Panc1 (cell line): ENCODE data around the gene PAX5. TPM values are rescaled to one million over a fixed set of nuclear protein-coding genes. Genes with fewer than 3 reads are reported as not detected.

ENCODE experiments used
- ATAC-seq: fragments of 200-7000 bp; cut with Tn5 transposase; 2 replicates; pipeline ENCODE4 v1.9.1; 2020; ENCODE audit warnings: mild to moderate bottlenecking, moderate library complexity
- BruUV-seq: library from RNA; stranded (reverse); fragments of 400-500 nt; replicated peaks from 2 replicates; lab custom pipeline; 2021; lab: Mats Ljungman, UMichigan
- CTCF ChIA-PET: fragments of 300-600 bp; sonication (Branson Sonifier 250); formaldehyde crosslinking; loops from one replicate; lab custom pipeline; 2022; ENCODE audit warnings: antibody characterized with exemption; lab: Charles Lee
- POLR2A ChIA-PET: fragments of 300-600 bp; sonication (Branson Sonifier 250); formaldehyde crosslinking; loops from one replicate; lab custom pipeline; 2022; ENCODE audit warnings: antibody characterized with exemption; lab: Charles Lee
- DNase-seq: peaks from one replicate; pipeline ENCODE4 v3.0.0-alpha.2; 2010; ENCODE audit warnings: low read depth, low spot score
- H3K27ac ChIP-seq: 2 replicates; pipeline ENCODE4 v1.5.1; 2011; ENCODE audit warnings: mild to moderate bottlenecking, low read length, inconsistent platforms
- H3K27me3 ChIP-seq: fragments of 200-500 bp; sonication (Bioruptor generic); 2 replicates; pipeline ENCODE4 v1.6.0; 2014; ENCODE audit warnings: low read length, inconsistent platforms; ENCODE audit not compliant: control insufficient read depth, insufficient read depth
- H3K36me3 ChIP-seq: fragments of 200-500 bp; sonication (Bioruptor generic); 2 replicates; pipeline ENCODE4 v1.5.1; 2014; ENCODE audit warnings: inconsistent platforms, mild to moderate bottlenecking, low read length, moderate library complexity; ENCODE audit not compliant: control insufficient read depth, insufficient read depth
- H3K4me1 ChIP-seq: 2 replicates; pipeline ENCODE4 v1.5.1; 2011; ENCODE audit warnings: inconsistent platforms, mild to moderate bottlenecking, low read length, moderate library complexity; ENCODE audit not compliant: control insufficient read depth, insufficient read depth
- H3K4me3 ChIP-seq, 2 experiments: 2 replicates each; pipeline ENCODE4 v1.5.1; 2011 to 2012; ENCODE audit warnings: low read depth in 2 of 2, low read length in 2 of 2, mild to moderate bottlenecking in 2 of 2, inconsistent platforms in 1 of 2, moderate library complexity in 1 of 2
- H3K9me3 ChIP-seq: fragments of 200-500 bp; sonication (Bioruptor generic); 2 replicates; pipeline ENCODE4 v1.5.1; 2014; ENCODE audit warnings: low read depth, mild to moderate bottlenecking, inconsistent platforms, low read length, moderate library complexity; ENCODE audit not compliant: control insufficient read depth, insufficient read depth
- POLR2AphosphoS5 ChIP-seq: IDR thresholded peaks from 2 replicates; pipeline ENCODE4 v1.6.1; 2012; ENCODE audit warnings: mild to moderate bottlenecking, low read depth, low read length, moderate library complexity
- SIN3A ChIP-seq: IDR thresholded peaks from 2 replicates; pipeline ENCODE4 v1.6.1; 2012; ENCODE audit warnings: low read depth, mild to moderate bottlenecking, low read length, moderate library complexity, borderline replicate concordance; ENCODE audit not compliant: insufficient read depth
- TCF7L2 ChIP-seq: IDR thresholded peaks from 2 replicates; pipeline ENCODE4 v1.6.1; 2011; ENCODE audit warnings: mild to moderate bottlenecking, low read depth, low read length, inconsistent platforms
- in situ Hi-C: cut with HindIII; loops from 2 replicates; pipeline ENCODE4 v1.10.0; 2016; ENCODE audit warnings: low sequenced_read_pairs, low pct_unique_long_range_greater_than_20kb
- intact Hi-C: fragments of 100-400 bp; cut with micrococcal nuclease; formaldehyde crosslinking; loops from one replicate; pipeline ENCODE4 v1.10.0; 2022; ENCODE audit not compliant: unreplicated experiment
- total RNA-seq: library from RNA; stranded (reverse); gene quantifications from one replicate; pipeline ENCODE4 v1.2.1, GENCODE V29; 2021; ENCODE audit not compliant: unreplicated experiment
- TF ChIP-seq, protein P1 (sequence below): fragments of 450-650 bp; IDR thresholded peaks from 2 replicates; pipeline ENCODE4 v1.5.1; 2017; ENCODE audit warnings: mild to moderate bottlenecking
- TF ChIP-seq, protein P2 (sequence below), 2 experiments: IDR thresholded peaks; 2 replicates each; pipeline ENCODE4 v1.6.1; 2011 to 2012; ENCODE audit warnings: low read depth in 2 of 2, control low read depth in 1 of 2, low read length in 1 of 2, mild to moderate bottlenecking in 1 of 2, moderate library complexity in 1 of 2; ENCODE audit not compliant: insufficient read depth in 1 of 2

The PAX5 gene
- total RNA-seq, 1 experiment from 2014 or later: 0.39 TPM

DNA sequence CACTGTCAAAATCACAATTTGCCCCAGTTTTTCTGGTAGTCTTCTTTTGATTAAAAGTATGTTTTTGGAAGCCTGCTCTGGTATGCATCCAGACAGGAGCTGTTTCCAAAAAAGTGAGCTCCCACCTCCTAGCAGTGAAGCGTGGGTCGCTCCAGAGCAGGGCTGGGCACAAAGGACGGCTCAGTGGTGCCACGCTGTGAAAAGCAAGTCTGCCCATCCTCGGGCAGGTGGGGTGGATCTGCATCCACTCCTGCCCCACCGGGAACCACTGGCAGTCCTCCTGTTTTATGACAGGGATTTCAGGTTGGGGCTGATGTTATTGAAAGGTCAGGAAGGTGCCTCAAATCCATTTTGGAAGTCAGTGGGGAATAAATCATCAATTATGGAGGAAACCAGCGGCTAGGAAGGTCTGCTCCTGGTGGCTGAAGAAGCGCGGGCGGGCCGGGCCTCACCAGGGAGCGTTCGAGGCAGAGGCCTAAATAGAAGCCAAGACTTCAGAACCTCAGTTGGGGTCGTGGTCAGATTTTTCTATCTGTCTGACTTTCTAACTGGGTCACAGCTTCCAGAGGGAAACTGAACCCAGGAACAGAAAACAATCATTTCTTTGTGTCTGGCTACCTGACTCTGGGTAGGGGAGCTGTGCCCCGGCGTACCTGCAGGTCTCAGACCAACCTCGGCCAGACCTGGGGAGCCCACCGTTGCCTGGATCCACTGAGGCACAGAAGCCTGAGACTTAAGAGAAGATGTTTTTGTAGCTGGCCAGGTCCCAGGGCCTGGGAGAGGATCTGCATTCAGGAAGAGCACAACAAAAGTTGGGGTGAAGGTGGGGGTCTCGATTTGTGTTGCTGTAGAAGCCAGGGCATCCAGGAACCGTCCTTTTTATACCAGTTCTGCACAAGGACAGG is 168.1 kb downstream of the PAX5 start:
- DNase-seq: no peak
- in situ Hi-C loops (no loop called here), intact Hi-C loops (no loop called here)
- ChIA-PET POLR2A (interaction anchor here (0.6 kb wide), 1 partner anchor 79 kb away, joined by 13 read pairs; no protein-coding TSS in a partner anchor), CTCF (interaction anchor here (0.6 to 1.4 kb wide), 8 partner anchors 10 to 561 kb away, joined by 3 to 11 read pairs (median 4); no protein-coding TSS in a partner anchor)
- no peaks in the 10 kb centered on the region for H3K9me3 ChIP-seq
- no peak for ATAC-seq
- H3K4me1 ChIP-seq: no peaks in the 10 kb centered on the region; the same call in 1 of the 2 replicates
- H3K36me3 ChIP-seq: no peaks in the 10 kb centered on the region
- BruUV-seq: no TSS peak
- peaks cover 7% of the 10 kb centered on the region for H3K27me3 ChIP-seq
- TF ChIP-seq, protein P1, sequence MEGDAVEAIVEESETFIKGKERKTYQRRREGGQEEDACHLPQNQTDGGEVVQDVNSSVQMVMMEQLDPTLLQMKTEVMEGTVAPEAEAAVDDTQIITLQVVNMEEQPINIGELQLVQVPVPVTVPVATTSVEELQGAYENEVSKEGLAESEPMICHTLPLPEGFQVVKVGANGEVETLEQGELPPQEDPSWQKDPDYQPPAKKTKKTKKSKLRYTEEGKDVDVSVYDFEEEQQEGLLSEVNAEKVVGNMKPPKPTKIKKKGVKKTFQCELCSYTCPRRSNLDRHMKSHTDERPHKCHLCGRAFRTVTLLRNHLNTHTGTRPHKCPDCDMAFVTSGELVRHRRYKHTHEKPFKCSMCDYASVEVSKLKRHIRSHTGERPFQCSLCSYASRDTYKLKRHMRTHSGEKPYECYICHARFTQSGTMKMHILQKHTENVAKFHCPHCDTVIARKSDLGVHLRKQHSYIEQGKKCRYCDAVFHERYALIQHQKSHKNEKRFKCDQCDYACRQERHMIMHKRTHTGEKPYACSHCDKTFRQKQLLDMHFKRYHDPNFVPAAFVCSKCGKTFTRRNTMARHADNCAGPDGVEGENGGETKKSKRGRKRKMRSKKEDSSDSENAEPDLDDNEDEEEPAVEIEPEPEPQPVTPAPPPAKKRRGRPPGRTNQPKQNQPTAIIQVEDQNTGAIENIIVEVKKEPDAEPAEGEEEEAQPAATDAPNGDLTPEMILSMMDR: no peak
- TF ChIP-seq, protein P2, sequence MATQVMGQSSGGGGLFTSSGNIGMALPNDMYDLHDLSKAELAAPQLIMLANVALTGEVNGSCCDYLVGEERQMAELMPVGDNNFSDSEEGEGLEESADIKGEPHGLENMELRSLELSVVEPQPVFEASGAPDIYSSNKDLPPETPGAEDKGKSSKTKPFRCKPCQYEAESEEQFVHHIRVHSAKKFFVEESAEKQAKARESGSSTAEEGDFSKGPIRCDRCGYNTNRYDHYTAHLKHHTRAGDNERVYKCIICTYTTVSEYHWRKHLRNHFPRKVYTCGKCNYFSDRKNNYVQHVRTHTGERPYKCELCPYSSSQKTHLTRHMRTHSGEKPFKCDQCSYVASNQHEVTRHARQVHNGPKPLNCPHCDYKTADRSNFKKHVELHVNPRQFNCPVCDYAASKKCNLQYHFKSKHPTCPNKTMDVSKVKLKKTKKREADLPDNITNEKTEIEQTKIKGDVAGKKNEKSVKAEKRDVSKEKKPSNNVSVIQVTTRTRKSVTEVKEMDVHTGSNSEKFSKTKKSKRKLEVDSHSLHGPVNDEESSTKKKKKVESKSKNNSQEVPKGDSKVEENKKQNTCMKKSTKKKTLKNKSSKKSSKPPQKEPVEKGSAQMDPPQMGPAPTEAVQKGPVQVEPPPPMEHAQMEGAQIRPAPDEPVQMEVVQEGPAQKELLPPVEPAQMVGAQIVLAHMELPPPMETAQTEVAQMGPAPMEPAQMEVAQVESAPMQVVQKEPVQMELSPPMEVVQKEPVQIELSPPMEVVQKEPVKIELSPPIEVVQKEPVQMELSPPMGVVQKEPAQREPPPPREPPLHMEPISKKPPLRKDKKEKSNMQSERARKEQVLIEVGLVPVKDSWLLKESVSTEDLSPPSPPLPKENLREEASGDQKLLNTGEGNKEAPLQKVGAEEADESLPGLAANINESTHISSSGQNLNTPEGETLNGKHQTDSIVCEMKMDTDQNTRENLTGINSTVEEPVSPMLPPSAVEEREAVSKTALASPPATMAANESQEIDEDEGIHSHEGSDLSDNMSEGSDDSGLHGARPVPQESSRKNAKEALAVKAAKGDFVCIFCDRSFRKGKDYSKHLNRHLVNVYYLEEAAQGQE (IDR thresholded peaks at IDR 0.05; ENCODE audit: insufficient read depth in 1 of 2, low read depth in 2 of 2, low read length in 1 of 2): no peak
- TF ChIP-seq POLR2AphosphoS5: no peak
- TF ChIP-seq TCF7L2: no peak
- no peak for TF ChIP-seq SIN3A
- H3K27ac ChIP-seq: no peak overlapping the region
- no peak overlapping the region for H3K4me3 ChIP-seq

DNA sequence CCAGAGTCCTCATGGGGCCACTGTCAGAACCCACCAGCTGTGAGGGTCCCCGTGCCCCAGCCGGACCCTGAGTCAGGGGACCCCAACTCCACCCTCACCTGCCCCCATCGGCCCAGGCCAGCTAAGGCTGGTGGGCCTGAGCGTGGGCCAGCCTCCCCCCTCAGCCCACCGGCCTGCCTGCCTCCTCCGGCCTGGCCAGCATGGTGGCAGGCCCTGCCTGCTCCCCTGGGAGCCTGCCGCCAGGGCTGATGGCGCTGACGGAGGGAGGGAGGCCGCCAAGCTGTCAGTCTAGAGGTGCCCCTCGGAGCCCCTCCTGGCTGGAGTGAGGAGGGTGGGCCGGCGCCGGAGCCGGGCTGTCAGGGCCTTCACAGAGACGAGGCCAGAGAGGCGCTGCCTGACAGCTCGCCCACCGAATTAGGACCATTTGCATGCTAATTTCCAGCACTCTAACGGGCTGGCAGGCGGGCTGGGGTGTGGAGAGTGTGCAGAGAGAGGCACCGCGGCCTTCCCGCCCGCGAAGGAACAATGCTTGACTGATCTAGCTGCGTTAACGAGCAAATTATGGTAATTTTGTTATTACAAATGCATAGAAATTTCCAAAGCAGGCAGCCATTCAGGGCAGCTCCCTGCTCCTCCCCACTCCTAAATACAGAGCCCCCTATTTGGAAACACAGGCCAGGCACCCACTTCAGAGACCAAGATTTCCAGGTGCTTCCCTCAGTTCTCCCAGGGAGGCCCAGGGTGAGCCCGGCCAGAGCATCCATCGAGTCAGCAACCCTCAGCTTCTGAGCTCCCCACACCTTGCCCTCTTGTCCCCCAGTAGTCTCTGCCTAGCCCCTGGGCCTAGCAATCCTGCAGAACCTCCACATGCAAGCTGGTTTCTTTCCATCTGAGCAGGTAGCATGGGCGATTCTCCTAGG is 169.3 kb downstream of the PAX5 start:
- ChIA-PET POLR2A (interaction anchor here (0.6 kb wide), 1 partner anchor 56 kb away, joined by 7 read pairs; no protein-coding TSS in a partner anchor), CTCF (interaction anchor here (0.6 to 0.7 kb wide), 2 partner anchors 230 to 234 kb away, joined by 3 read pairs; no protein-coding TSS in a partner anchor)
- in situ Hi-C loops: no loop called here
- intact Hi-C loops: no loop called here
- H3K4me1 ChIP-seq: no peaks in the 10 kb centered on the region; the same call in 1 of the 2 replicates
- no peak overlapping the region for H3K27ac ChIP-seq
- TF ChIP-seq, protein P1: no peak
- TF ChIP-seq TCF7L2: no peak
- TF ChIP-seq SIN3A: no peak
- TF ChIP-seq, protein P2 (IDR thresholded peaks at IDR 0.05; ENCODE audit: insufficient read depth in 1 of 2, low read depth in 2 of 2, low read length in 1 of 2): no peak
- DNase-seq (no peak), ATAC-seq (no peak)
- no TSS peak for BruUV-seq
- H3K4me3 ChIP-seq: no peak overlapping the region
- peaks cover 7% of the 10 kb centered on the region for H3K27me3 ChIP-seq
- no peaks in the 10 kb centered on the region for H3K9me3 ChIP-seq
- no peaks in the 10 kb centered on the region for H3K36me3 ChIP-seq
